GM21367 (cell line): Measurements from ENCODE around the gene TSHZ2.
"Not testable (repeated sequence)": the region's sequence is repeated elsewhere in the genome, so short reads cannot be mapped to it uniquely, and the experiment has no call there.

Experiments used
- ATAC-seq: cut with Tn5 transposase; IDR thresholded peaks from one replicate; pipeline ENCODE4 v1.9.1; 2021; ENCODE audit not compliant: unreplicated experiment

Gene TSHZ2

GRCh38 chr20:53488775-53489272 is 516.7 kb downstream of the TSHZ2 start:
- no peak for ATAC-seq

DNA sequence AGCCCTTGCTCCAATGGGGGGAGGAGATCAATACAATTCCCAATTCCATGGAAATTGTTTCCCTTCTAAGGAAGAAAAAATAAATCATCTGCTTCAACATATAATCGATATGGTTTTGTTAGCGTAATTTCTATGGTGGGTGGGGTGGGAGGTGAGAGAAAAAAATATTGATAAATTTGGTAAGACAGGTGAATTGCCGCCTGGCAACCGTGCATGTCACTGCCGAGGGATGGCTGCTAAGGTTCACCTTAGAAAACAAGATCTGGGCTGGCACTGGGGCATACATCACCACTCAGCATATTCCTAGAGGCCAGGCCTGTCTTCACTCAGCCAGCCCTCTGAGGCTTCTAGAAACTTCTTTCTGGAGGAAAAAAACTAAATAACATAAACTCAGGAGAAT is 517.4 kb downstream of the TSHZ2 start:
- no peak for ATAC-seq

GRCh38 chr20:53490620-53491019 is 518.5 kb downstream of the TSHZ2 start:
- ATAC-seq = no peak

- ATAC-seq = no peak
These were observed 519.3 kb downstream of the TSHZ2 start for GRCh38 chr20:53491462-53491861.

- ATAC-seq = no peak
These were observed 520.1 kb downstream of the TSHZ2 start for GRCh38 chr20:53492212-53492611.

- ATAC-seq = no peak
These were observed 521.2 kb downstream of the TSHZ2 start for GRCh38 chr20:53493311-53493857.

DNA sequence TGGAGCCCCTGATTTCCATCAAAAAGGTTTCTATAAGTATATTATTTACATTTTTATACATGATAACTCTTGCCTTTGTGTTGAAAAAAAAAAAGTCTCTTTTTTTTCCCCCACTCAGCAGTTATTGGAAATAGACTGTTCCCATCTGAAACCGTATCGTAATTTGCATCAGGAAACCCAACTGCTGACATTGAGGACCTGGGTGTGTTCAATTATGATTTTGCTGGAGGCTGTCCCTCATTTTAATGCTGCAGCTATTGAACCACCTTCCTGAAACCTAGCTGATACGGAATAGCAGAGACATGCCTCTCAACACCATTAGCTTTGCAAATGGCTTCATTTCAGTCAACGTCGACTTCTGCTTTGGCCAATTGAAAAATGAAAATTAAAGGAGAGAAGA is 522.6 kb downstream of the TSHZ2 start:
- no peak for ATAC-seq

- no peak for ATAC-seq
These were observed 523.4 kb downstream of the TSHZ2 start for GRCh38 chr20:53495398-53496092.

DNA sequence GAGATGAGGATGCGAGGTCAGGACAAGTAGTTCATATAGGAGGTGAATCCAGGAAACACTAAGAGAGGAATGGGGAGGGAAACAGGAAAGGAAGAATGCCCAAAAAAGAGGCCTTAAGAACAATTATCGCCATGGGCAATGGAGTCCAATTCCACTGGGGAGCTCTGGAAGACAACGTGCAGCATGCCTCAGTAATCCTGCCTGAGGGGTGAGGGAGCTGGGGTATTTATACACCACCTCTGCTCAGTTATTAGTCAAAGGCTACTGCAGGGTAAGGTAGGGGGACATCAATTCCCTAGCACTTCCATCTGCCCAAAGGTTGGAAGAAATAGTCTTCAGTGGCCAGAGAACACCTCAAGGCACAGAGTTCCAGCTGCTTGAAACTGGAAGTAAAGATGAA is 525.1 kb downstream of the TSHZ2 start:
- ATAC-seq = no peak

GRCh38 chr20:53498341-53498740 is 526.2 kb downstream of the TSHZ2 start:
- no peak for ATAC-seq

GRCh38 chr20:53500651-53501050 is 528.5 kb downstream of the TSHZ2 start:
- no peak for ATAC-seq

DNA sequence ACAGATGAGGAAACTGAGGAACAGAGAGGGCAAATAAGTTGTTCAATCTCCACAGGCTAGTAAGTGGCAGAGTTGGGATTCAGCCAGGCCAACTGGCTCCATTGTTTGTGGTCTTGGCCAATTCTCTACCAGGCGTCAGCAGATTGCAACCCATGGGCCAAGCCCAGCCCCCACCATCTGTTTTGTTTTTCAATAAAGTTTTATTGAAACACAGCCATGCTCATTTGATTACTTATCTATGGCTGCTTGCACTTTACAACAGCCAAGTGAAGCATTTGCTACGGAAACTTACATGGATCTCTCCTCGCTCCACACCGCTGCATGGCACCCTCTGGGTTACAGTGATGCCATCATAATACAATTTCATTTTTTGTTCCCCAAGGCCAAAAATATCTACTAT is 530.7 kb downstream of the TSHZ2 start:
- ATAC-seq = no peak

GRCh38 chr20:53503517-53503919 is 531.4 kb downstream of the TSHZ2 start:
- no peak for ATAC-seq

- ATAC-seq = not testable (repeated sequence)
These were observed 531.9 kb downstream of the TSHZ2 start for GRCh38 chr20:53504106-53504505.

DNA sequence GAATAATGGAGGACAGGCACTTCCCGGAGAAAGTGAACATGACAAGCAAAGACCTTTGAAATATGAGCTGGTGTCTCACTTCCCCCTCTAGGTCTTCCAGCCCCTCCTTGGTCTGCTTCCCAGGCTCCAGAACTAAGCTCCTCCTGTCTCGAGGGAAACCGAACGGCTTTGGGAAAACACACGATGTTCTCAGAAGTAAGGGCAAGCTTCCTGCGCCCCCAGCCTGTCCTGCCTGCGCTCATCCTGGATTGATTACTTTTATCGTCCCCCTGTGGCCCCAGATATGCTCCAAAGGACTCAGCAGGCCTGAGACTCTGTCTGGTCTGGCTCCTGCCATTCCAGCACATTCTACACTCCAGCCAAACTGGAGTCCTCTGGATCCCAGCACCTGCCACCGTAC is 538.1 kb downstream of the TSHZ2 start:
- no peak for ATAC-seq

DNA sequence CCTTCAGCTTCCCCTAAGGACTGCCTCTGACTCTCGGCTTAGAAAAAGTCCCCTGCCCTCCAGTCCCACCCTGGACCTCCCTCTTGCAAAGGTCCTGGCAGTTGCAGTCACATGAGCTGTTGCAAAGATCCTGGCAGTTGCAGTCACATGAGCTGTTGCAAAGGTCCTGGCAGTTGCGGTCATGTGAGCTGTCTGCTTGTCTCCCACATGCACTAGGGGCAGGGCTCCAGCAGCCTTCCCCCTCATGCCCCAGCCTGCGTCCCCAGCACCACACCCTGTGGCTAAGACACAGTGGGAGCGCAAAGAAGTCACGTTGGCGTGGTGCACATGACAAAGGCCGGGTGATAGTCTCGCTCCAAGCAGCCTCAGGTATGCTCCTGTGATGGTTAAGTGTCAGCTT is 538.5 kb downstream of the TSHZ2 start:
- ATAC-seq = no peak

- no peak for ATAC-seq
These were observed 539.9 kb downstream of the TSHZ2 start for GRCh38 chr20:53512076-53512475.

- ATAC-seq = no peak
These were observed 541.0 kb downstream of the TSHZ2 start for GRCh38 chr20:53513168-53513488.

- ATAC-seq = no peak
These were observed 541.5 kb downstream of the TSHZ2 start for GRCh38 chr20:53513489-53514298.

DNA sequence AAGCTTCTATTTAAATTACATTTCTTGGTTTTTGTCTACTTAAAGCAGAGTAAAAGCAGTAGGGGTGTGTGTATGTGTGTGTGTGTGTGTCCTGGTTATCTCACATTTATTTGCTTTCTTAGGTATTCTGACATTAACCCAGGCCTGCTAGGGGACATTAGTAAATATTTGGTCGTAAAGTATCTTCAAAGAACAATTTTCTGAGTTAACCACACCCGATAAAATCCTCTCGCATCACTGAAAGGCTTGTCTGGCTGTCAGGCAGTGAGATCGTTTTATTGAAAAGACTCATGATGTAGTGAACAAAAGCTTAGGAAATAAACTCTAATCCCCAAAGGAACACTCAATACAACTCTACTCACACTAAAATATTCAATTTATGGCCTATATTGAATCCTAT is 543.6 kb downstream of the TSHZ2 start:
- ATAC-seq = no peak

- no peak for ATAC-seq
These were observed 545.0 kb downstream of the TSHZ2 start for GRCh38 chr20:53517146-53517545.

DNA sequence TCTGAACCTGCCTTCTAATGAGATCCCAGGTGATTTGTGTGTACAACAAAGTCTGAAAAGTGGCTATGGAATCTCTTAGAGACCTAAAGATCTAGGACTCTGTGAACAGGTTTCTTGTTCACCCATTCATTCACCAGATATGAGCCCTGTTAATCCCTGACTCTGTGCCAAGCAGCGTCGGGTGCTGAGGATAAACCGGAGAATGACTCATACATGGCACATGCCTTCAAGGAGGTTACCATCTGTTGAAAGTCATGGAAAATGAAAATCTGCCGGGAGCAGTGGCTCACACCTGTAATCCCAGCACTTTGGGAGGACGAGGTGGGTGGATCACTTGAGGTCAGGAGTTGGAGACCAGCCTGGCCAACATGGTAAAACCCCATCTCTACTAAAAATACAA is 549.3 kb downstream of the TSHZ2 start:
- ATAC-seq = not testable (repeated sequence)
